NCI-H2196 (cell line): Measurements from ENCODE around the gene ARHGAP22.
A peak's percentile ranks its signal among the peaks of the same experiment; 100 is the strongest.

Source experiments
- DNase-seq: peaks from one replicate; lab custom pipeline; 2025; ENCODE audit not compliant: unreplicated experiment; lab: John Stamatoyannopoulos, UW

ARHGAP22 gene

DNA sequence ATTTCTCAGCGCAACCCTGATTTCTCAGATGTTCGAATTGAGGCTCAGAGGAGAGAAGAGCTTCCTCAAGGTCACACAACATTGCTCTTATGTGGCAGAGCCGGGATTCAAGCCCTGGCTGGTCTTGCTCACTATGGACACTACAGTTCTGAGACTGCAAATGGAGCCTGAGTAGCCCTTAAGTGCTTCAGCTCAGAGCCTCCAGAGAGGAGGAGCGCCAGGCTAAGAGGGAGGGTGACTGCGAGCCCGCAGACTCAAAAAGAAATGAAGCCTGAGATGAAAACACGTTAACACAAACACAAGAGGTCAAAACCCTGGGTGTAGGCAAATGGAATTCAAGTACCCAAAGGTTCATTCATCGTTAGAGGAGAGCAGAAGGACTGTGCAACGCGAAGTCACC lies 13.9 kb downstream of the ARHGAP22 start:
- no peak for DNase-seq

DNA sequence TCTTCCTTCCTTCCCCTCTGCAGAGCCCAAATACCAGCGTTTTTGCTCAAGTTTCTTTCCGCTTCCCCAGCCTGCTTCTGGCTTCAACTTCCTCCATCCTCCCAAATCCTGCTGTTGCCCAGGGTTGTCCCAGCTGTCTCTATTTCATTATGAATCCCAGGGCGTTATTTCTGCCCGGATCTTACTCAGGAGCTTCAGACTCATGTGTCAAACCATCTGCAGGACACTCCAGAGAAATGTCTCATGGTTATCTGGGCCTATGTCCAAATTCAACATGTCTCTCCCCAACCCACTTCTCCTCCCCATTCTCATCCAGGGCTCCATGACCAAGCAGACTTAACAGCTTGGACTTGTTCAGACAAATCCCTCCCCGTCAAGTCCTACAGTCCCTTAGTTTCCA lies 15.6 kb downstream of the ARHGAP22 start:
- DNase-seq, result peak; percentile 26

DNA sequence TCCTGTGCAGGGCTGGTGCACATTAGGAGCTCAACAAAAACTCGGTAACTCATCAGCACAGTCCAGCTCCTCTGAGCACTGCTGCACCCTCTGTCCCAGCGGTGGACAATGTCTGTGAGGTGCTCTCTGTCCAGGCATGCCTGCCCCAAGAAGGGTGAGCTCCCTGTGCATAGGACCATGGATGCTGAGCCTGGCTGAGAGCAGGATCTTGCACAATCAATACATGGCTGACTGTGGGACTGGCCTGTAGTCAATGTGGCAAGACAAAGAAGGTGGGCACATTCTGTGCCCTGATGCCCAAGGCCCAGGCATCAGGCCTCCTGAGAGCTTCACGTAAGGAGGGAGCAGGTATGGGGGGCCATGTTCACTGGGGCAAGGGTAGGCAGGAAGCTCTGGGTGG lies 17.1 kb downstream of the ARHGAP22 start:
- DNase-seq, result no peak

DNA sequence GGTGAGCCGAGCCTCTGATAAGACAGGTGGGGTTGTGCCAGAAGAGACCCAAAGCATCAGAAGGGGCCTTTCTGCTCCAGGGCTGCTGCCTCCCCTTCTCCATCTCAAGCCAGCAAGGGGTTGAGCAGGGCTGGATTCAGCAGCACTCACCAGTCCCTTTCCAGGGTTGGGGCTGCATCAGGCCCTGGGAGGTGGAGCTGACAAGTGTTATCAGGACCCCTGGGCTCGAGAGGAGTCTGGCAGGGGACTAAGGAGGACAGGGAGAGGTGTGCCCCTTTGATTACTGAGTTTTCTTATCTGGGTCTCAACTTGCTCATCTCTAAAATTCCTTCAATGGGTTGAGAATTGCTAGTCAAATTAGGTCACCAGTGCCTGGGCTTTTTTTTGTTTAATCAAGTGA lies 17.8 kb downstream of the ARHGAP22 start:
- no peak for DNase-seq

DNA sequence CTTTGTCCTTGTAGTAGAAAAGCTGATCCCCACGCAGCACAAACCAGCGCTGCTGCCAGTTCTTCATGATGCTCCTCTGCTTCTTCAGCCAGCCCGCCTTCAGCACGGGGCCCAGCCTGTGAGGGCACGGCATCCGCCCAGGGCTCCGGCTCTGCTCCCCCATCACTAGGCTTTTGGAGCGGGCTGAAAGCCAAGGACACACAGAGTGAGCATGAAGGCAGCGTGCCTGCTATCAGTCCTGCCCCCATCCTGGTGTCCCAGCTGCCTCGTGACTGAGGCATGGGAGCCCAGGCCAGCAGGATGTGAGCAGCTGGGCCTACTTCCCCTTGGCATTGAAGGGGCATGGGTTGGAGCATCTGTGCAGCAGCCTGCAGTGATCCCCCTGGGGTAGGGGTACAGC lies 21.9 kb downstream of the ARHGAP22 start:
- DNase-seq, result no peak

DNA sequence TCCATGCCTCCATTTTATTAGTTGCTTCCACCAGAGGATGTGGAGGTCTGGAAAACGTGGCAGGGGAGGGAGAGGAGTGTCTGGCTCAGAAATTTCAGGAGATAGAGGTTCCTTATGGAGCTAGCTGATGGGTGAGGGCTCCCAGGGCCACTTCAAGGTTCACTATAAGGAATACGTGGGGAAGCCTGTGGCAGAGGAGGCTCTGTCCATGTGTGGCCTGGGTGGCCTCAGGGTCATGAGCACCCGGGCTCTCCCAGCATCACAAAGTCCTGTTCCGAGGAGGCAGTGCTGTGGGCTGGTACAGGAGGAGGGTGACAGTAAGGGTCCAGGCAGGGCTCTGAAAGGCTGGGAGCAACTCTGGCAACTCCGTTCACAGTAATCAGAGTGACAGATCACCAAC lies 24.6 kb downstream of the ARHGAP22 start:
- no peak for DNase-seq

DNA sequence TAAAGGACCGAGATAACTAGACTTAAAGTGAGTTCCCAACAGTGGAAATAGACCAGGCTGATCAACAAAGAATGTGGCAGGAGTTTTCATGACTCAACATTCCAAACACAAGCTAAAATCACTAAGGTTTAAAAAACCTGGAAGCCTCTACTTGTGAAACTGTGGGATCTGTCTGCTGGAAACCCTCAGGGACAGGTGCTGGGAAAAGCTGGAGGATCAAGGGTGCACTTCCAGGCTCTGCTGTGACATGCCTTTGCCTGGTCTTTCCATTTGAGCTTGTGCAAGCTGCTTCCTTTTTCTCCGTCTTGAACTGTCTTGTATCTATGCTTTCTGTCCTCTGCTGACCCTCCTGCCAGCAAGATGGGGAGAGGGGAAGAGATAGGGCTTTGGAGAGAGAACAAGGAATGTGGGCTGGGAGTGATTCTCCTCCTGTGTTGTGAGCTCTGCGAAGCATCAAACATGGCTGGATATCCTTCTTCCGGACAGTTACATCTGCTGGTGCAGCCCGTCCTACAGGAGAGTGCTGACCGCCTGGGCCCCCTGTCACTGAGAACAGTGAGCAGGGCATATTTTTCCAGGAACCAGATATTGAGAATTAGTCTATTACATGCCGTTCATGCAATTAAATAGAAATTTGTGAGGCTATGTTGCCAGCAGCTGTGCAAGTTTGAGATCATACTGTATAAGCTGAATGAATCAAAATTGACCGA lies 25.5 kb downstream of the ARHGAP22 start:
- no peak for DNase-seq

DNA sequence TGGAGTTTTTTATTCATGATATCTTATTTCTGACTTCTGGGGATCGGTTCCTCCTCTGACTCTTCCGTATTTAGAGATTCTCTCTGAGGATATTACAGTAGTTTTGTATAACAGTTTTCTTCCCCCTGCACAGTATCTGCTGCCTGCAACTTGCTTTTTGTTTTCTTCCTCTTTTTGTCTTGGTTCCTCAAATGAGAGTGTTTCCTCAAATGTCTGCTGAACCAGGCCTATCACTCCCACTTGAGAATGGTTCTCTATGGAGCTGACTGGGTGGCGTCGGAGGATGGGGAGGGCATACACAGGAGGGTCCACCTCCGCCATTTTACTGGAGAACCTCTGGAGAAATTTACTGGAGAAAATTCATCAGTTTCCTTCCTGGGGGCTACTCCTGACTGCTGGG lies 27.7 kb downstream of the ARHGAP22 start:
- DNase-seq, result no peak

DNA sequence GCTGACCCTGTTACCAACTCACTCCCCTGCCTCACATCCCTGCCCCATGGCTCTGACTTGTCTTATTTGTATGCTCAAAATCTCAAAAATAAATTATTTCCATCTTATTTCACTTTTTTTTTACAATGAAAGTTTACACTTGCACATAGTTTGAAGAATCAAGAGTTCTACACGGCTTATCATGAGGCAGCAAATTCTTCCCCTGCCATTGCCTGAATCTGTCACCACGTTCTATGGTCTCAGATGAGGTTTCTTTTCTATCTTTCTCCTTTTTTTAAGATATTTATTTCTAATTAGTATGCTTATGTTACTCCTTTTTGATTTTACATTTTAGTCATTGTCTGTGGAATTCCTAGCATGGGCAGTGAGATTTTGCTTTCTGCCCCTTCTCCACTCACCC lies 28.4 kb downstream of the ARHGAP22 start:
- DNase-seq, result no peak

DNA sequence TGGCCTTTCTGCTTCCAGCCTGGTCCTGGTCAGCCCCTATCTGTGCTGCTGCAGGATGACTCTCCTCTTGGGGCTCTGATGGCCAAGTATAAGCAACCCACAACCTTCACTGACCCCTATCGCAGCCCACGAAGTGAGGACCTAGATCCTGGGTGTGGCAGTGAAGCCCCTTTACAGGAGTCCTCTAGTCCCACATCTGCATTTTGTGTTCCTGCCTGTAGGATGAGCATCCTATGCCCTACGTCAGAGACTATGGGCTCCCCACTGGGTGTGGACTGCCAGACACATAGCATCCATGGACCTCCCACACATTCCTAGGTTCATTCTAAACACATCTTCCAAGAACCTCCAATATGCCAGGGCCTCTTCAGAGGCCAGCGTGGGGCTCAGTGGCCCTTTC lies 29.0 kb downstream of the ARHGAP22 start:
- no peak for DNase-seq

DNA sequence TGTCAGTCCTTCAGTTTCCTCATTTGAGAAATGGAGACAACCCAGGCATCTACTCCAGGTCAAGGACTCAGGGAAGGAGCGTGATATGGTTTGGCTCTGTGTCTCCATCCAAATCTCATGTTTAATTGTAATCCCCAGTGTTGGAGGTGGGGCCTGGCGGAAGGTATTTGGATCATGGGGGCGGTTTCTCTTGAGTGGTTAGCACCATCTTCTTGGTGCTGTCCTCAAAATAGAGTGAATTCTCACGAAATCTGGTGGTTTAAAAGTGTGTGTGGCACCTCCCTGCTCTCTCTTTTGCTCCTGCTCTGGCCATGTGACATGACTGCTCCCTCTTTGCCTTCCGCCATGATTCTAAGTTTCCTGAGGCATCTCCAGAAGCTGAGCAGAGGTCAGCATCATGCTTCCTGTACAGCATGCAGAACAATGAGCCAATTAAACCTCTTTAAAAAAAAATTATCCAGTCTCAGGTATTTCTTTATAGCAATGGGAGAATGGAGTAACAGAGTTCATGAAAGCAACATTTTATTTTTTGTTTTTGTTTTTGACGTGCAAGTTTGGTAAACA lies 30.0 kb downstream of the ARHGAP22 start:
- no peak for DNase-seq

DNA sequence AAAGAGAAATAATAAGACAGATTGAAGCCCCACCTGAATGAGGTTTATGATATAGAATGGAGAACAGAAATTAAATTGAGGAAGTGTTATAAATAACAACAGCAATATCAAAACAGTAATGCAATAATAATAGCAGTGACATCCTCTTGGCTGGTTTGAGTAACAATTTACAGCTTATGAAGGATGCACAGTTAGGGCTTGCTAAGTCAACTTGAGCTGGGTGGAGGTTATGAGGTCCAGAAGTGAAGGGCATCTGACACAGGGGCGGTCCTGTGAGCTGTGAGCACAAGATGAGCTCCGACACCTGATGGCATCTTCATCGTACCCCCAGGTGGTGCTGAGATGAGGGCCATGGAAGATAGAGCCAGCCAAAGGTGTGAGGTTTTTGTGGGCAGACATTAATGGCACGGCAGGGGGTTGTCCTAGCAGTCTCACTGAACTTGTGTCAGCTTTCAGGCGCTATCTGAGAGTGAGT lies 30.5 kb downstream of the ARHGAP22 start:
- no peak for DNase-seq

DNA sequence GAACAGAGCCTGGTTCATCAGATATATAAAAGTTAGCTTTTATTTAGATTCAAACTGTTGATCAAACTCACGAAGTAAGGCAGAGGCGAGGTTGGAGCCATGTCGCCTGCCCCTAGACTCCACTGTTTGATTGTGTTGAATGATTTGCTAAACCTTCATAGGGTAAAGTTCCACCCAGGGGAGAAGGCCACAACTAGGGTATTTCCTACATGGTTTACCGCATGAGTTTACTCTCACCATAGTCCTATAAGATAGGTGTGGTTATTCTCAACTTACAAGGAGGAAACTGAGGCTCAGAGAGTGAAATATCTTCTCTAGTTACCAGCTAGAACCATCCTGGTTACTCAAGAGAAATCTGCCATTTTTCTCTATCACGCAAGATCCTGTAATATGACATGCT lies 31.8 kb downstream of the ARHGAP22 start:
- DNase-seq, result no peak

DNA sequence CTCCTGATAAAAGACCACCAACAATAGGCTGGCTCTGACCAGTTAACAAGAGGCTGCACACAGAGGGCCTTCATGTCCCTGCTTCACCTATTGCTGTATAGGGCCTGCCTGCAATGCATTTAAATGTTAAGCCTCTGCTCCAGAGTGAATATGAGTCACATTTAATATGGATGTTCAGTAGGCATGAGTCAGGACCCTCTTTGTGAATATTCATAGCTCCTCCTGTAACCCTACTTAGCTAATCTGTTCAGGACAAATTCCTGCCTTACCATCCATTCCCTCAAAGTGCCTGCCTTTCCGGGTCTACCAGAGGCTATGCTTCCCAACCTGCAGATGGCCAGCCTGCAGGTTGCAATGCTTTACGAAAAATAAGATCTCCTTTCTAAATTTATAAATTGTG lies 32.5 kb downstream of the ARHGAP22 start:
- no peak for DNase-seq

DNA sequence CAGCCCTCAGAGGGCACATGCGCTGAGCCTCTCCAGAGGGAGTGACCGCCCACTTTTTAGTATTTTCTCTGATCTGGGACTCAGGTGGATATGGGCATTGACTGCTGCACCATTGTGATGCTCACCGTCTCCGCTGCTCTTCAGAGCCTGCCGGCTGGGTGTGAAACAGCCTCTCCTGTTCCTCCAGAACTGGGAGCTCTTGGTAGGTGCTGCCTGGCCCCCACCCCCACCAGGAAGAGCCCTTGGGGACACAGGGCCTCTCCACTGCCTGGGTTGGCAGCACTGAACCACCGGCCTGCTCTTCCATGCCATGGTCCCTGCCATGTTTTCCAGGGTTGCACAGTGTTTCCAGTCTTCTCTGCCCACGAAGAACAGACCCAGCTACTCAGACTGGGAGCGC lies 36.3 kb downstream of the ARHGAP22 start:
- no peak for DNase-seq

DNA sequence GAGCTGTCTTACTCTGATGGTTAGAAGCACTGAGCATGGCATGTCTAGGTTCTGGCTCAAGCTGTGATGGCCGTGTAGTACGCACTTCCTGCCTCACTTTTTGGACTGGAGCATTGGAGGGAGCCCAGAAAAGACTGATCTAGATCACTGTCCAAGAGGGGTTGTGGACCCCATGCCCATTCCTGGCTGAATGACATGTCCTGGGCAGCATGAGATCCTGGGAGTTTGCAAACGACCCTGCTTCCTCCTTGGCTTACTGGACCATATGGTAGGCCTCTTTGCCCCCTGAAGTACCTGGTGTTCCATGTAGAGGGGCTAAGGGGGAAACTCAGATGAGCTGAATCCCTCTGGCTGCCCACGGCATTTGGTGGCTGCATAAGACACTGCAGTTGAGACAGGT lies 36.7 kb downstream of the ARHGAP22 start:
- DNase-seq, result no peak

DNA sequence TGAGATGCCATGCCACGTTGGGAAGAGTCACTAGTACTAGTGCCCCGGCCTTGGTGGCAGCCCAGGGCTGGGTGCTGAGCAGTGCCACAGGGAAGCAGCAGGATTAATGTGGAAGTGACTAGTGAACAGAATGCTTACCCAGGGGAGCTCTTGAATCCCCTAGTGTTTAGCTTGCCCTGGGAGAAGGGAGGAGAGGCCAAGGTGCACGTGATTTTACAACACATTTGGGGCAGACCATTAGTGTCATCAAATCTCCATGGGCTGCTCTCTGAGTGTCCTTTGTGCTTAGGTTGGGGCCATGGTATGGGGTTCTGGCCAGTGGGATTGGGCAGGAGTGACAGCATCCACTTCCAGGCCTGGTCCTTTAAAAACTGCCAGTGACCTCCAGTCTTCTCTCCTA lies 37.5 kb downstream of the ARHGAP22 start:
- no peak for DNase-seq

DNA sequence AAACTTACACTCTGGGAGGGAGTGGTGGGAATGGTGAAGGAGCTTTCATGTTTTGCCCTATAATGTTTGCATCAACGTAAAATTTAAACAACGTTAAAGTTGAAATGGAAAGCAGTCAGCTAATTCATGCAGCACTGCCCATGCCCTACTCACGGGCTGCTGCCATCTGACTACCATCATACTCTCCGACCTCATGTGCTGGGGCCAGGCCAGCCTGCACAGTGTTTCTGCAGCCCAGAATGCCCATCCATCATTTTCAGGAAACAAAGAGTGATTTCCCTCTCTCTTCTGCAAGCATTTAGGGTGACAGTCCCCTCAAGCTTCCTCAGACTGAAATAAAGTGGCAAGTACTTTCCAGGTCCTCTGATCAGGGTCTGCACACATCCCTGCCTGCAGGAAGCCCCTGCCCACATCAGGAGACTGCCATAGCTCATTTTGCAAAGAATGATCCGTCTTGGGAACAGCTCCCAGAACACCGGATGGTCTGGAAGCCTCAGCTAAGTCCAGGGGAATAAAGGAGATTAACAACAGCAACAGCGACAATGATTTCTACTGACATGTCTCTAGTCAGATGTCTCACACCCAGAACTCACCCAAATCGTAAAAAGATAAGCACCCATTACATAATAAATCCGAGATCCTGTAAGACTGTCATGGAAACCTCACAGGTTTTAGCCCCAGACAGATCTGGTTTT lies 40.3 kb downstream of the ARHGAP22 start:
- DNase-seq, result no peak

DNA sequence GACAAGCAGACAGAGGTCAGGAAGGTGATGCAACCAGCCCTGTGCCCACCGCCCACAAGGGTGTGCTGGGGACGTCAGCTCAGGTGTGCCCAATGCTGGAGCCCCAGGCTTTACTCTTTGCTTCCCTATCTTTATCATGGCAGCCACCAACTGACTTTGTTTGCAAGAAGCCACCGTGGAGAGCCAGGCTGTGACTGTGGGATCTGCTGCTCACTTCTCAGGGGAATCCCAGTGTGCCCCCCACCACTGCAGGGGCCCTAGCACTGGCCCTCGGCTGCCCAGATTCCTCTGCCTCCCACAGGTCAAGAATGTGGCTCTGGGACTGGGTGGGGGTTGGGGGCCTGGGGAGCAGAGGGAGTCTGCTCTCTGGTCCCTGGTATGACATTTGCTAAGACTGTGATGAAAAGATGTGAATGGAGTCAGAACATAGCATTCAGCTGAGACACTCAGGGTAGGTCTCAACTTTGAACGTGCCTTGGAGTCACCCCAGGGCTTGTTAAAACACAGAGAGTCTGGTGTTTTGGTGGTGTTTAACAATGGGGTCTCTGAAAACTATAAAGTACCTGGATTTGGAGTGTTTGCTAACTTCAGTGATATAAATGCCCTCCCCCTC lies 47.3 kb downstream of the ARHGAP22 start:
- no peak for DNase-seq

DNA sequence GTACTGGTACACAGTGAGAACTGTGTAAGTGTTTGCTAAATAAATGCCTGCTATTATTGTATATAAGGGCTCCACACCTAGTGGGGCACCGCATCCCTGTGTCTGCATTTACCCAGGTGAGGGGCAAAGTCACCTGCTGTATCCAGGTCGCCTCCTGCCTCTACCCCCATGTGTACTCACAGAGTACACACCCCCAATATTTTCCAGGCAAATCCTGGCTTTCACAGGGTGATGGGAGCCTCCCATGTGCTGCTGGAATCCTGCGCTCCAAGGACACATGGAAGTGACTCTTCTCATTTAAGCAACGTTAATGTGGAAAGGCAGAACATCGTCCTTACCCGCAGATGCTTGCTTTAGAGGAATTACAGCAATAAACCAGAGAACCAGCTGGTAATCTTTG lies 48.2 kb downstream of the ARHGAP22 start:
- DNase-seq, result no peak

DNA sequence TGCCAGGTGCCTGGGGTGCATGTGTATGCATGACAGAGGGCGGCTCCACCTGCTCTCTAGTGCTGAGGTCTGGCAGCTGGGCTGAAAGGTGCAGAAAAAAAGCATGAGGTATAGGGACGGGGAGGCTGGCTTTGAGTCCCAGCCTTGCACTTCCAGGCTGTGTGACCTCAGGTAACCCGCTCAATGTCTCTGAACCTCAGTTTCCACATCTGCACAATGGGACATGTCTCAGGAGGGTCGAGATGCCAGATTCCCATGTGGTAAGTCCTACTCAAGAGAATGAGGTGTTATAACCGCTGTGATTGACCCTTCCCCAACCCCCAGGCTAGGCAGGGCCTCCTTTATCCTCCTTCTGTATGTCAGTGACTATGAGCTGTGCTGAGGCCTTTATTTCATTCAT lies 48.8 kb downstream of the ARHGAP22 start:
- no peak for DNase-seq
